Inferior parietal cortex (tissue), 1 donor: Measurements from ENCODE around the gene CD40.
"Not testable (repeated sequence)": the region's sequence is repeated elsewhere in the genome, so short reads cannot be mapped to it uniquely, and the experiment has no call there.

Experiments used
- DNase-seq: peaks from one replicate; pipeline ENCODE4 v3.0.0-alpha.2; 2016; ENCODE audit errors: extremely low spot score

The CD40 gene

GRCh38 chr20:46117704-46118467 lies at the start of gene CD40:
Gene CD40, plus strand, starts transcription at chr20:46118314. Its CDS starts 30 bp downstream, at chr20:46118344.
- peak; percentile 47 for DNase-seq

GRCh38 chr20:46070215-46070900 lies 47.8 kb upstream of the CD40 start:
- no peak for DNase-seq

- no peak for DNase-seq
Measured at GRCh38 chr20:46071573-46071972, 46.5 kb upstream of the CD40 start.

DNA sequence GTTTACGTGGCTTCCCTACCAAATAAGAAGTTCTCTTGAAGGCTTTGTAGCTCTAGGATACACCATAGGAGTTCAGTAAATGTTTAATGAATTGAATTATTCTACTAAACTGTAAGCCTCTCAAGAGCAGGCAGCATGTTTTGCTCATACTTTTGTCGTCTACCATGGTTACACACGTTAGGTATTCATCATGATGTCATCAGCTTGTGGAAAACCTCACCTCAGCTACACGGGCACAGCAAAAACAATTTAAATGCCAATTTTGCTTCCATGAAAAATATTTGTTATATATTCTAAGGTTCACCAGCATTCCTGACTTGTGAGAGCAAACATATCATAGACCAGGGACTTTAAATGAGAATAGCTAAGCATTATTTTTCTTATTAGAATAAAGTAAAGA lies 45.1 kb upstream of the CD40 start:
- DNase-seq = no peak

DNA sequence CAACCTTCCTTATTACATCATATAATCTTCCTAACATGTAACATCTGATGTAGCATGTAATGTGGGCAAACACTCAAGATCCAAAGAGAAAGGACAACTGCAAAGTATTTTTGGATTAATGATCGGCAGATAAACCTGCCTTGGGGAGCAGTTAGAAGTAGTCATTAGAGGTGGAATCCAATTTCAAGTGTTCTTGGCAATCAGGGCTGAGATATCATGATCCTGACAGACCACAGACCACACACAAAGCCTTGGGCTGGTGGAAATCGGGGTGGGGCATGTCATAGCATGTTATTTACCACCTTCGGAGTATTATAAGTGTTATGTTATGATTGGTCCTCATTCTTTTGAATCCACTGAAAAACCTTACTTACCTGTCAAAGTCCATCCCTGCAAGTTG lies 44.7 kb upstream of the CD40 start:
- DNase-seq = no peak

GRCh38 chr20:46074006-46074405 lies 44.1 kb upstream of the CD40 start:
- no peak for DNase-seq

DNA sequence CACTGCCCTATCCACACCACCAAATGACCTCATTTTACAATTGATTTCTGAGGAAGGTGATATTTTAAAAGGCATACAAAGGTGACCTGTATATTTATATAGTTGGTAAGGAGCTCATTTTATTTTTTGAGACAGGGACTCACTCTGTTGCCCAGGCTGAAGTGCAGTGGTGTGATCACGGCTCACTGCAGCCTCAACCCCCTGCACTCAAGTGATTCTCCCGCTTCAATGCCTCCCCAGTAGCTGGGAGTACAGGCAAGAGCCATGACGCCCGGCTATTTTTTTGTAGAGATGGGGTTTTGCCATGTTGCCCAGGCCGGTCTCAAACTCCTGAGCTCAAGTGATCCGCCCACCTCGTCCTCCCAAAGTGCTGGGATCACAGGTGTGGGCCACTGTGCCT lies 41.3 kb upstream of the CD40 start:
- DNase-seq = no peak

DNA sequence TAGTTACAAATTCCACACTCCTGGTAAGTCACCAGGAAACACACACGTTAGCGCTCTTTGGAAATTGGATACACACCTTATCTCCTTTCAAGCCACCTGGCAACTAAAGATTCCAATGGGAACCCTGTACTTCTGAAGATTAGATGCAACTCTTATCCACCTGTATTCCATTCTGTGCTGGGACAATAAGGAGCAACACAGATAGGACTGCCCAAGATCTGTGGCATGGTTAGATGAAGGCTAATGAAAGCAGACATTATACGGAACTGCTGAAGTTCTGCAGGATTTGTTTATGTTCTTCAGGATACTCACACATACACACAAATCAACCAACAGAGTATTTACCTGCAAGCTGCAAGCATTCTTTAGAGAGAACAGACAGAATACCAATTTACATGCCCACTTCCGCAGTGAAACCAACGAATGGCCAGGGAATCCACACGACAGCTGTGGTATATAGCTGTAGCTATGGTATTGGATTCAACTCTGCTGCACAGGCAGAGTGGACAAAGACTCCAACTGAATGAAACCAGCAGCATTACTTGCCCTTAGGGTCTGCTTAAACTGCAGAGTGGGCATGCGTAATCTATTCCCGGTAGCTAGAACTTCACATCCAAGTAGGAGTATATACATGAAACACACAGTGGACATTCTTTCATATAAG lies 40.3 kb upstream of the CD40 start:
- DNase-seq = no peak

- DNase-seq = no peak
Measured at GRCh38 chr20:46078954-46079353, 39.2 kb upstream of the CD40 start.

DNA sequence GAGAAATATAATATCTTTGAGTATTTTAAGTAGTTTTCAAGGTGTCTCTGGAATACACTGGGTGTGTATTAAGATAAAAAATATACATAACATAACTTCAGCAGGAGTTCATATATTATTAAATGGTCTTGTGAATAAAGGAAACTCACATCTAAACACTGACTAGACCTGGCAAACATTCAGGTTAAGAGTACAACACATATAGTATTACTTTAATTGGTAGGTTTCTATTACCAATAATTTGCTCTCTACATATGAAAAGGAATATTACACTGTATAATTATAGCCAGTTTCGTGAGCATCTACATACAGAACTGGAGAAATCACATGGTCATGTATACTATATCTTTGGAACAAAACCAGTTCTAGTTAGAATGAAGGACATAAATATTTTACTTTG lies 37.0 kb upstream of the CD40 start:
- DNase-seq = no peak

- DNase-seq = no peak
Measured at GRCh38 chr20:46083101-46083500, 35.0 kb upstream of the CD40 start.

DNA sequence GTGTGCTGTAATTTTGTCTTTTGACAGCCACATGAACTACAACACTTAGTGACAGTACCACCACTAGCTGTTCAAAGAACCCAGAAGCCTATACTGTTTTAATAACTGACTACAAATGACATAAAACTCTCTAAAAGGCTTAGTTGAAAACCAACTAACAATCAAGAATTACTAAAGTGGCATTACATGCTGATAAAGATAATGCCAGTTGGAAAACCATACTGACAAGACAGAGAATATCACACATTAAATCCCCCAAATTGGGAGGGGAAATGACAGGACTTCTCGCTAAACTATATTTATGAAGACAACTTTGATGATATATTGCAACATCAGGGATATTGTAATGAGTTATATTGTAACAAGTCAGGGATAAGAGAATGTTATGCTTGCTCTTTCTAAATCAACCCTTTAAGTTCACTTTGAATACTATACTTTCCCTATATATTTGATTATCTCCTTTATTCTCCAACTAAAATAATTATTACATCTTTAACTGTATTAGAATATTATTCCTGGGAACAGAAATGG lies 34.5 kb upstream of the CD40 start:
- DNase-seq = no peak

- no peak for DNase-seq
Measured at GRCh38 chr20:46084805-46085178, 33.3 kb upstream of the CD40 start.

- DNase-seq = no peak
Measured at GRCh38 chr20:46085179-46085851, 32.8 kb upstream of the CD40 start.

- DNase-seq = no peak
Measured at GRCh38 chr20:46087161-46087560, 31.0 kb upstream of the CD40 start.

DNA sequence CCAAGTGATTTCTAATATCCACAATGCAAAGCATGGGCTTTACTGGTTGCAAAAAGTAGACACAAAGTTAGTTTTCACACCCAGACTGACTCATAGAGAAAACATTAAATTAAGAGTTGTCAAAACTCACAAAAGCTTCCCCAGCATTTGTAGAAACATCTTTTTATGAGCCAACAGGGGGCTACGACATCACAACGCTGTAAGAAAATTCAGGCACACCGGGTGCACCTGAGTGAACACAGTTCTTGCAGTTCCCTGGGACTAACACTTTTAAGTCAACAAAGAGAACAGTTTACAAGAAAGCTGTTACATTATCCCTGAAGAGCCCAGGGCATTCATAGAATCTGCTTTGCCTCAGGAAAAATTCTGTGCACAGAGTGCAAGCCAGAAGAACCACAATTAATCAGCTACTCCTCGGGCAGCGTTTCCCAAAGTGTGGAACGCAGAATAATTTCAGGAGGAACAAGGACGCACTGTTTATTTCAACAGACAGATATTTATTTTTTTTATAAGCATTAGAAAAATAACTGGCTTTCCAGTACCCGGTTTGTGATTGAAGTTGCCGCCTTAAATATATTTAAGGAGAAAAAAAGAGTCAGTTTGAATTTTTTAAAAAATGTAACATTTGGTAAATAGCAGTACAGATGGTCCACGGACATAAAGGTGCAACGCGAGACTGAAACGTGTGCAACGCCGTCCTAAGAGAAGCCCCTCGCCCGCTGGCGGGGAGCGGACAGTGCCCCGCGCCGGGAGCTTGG lies 29.5 kb upstream of the CD40 start:
- DNase-seq = no peak

DNA sequence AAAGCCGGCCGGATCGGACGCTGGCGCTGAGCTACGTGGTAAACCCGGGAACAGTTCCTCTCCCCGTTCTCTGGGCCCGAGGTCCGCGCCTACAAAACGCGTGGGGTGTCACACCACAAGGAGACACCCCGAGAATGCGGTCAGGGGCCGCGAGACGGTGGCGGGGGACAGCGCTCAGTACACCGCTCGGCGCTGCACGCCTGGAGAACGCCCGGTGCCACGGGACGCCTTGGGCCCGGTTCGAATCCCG lies 29.0 kb upstream of the CD40 start:
- DNase-seq = no peak

GRCh38 chr20:46089417-46090388 lies 28.4 kb upstream of the CD40 start, which contains the start of gene NCOA5:
Gene NCOA5, minus strand, starts transcription at chr20:46089962. Its CDS starts 10,538 bp downstream, at chr20:46079424.
- peak; percentile 96 for DNase-seq

- not testable (repeated sequence) for DNase-seq
Measured at GRCh38 chr20:46091622-46092535, 26.2 kb upstream of the CD40 start.
